Endothelial cell of umbilical vein (primary cell): ENCODE data around the gene KLHL26. TPM values are rescaled to one million over a fixed set of nuclear protein-coding genes. Genes with fewer than 3 reads are reported as not detected.
"Not testable (repeated sequence)": the region's sequence is repeated elsewhere in the genome, so short reads cannot be mapped to it uniquely, and the experiment has no call there.

Experiments
- BruUV-seq: library from RNA; stranded (reverse); fragments of 400-500 nt; replicated peaks from 2 replicates; lab custom pipeline; 2021; lab: Mats Ljungman, UMichigan
- CTCF ChIA-PET: fragments of 300-600, 350-600 bp; sonication (Branson Sonifier 250); formaldehyde crosslinking; loops from one replicate; lab custom pipeline; 2021; ENCODE audit warnings: antibody characterized with exemption, inconsistent platforms; lab: Charles Lee
- POLR2A ChIA-PET: fragments of 300-600, 350-600 bp; sonication (Branson Sonifier 250); formaldehyde crosslinking; loops from one replicate; lab custom pipeline; 2021; ENCODE audit warnings: antibody characterized with exemption, inconsistent platforms; lab: Charles Lee
- DNase-seq: peaks from one replicate; pipeline ENCODE4 v3.0.0-alpha.2; 2011; ENCODE audit warnings: low read depth, low spot score
- FAIRE-seq: peaks from 2 replicates; lab custom pipeline; 2011; peaks lifted over from hg19 to GRCh38; lab: Jason Lieb, UNC
- H2AFZ ChIP-seq: 2 replicates; pipeline ENCODE4 v1.6.0; 2012; ENCODE audit warnings: low read depth, low read length, control low read depth, inconsistent platforms
- H3K27ac ChIP-seq: 2 replicates; pipeline ENCODE4 v1.5.1; 2011; ENCODE audit warnings: low read depth, mild to moderate bottlenecking, control low read depth, low read length, moderate library complexity; ENCODE audit not compliant: insufficient read depth
- H3K27me3 ChIP-seq, 2 experiments: 2 replicates each; pipeline versions ENCODE4 v1.6.0 to v1.6.1; 2011; ENCODE audit warnings: low read length in 2 of 2, mixed read lengths in 1 of 2; ENCODE audit not compliant: control insufficient read depth in 2 of 2, insufficient read depth in 2 of 2
- H3K36me3 ChIP-seq, 2 experiments: 2 replicates in 1 of 2; 3 replicates in 1 of 2; pipeline ENCODE4 v1.5.1; 2011; ENCODE audit warnings: low read length in 2 of 2, mild to moderate bottlenecking in 1 of 2, moderate library complexity in 1 of 2; ENCODE audit not compliant: control insufficient read depth in 2 of 2, insufficient read depth in 2 of 2; ENCODE audit errors: extremely low read depth in 1 of 2
- H3K4me1 ChIP-seq: 3 replicates; pipeline ENCODE4 v1.5.1; 2011; ENCODE audit warnings: mild to moderate bottlenecking, low read length; ENCODE audit not compliant: control insufficient read depth, insufficient read depth; ENCODE audit errors: extremely low read depth
- H3K4me2 ChIP-seq: 2 replicates; pipeline ENCODE4 v1.6.1; 2011; ENCODE audit warnings: low read length, control low read depth, mixed read lengths; ENCODE audit not compliant: insufficient read depth
- H3K4me3 ChIP-seq, 3 experiments: fragments of 200-600 bp in 1 of 3; sonication (generic), shearing (Covaris generic) in 1 of 3; replicated peaks in 1 of 3; 2 replicates each; pipeline ENCODE4 v1.5.1; 2011 to 2016; ENCODE audit warnings: control low read depth in 3 of 3, low read length in 3 of 3, mild to moderate bottlenecking in 2 of 3, inconsistent platforms in 1 of 3, low read depth in 1 of 3, moderate library complexity in 1 of 3; ENCODE audit not compliant: insufficient read depth in 1 of 3
- H3K79me2 ChIP-seq: 2 replicates; pipeline ENCODE4 v1.6.0; 2012; ENCODE audit warnings: low read length, inconsistent platforms; ENCODE audit not compliant: control insufficient read depth, insufficient read depth
- H3K9ac ChIP-seq: replicated peaks from 2 replicates; pipeline ENCODE3; 2011; ENCODE audit warnings: low read length, control low read depth; ENCODE audit not compliant: insufficient read depth; ENCODE audit errors: extremely low read depth
- H3K9me1 ChIP-seq: replicated peaks from 3 replicates; pipeline ENCODE4 v1.6.0; 2011; ENCODE audit warnings: mild to moderate bottlenecking, low read length; ENCODE audit not compliant: control insufficient read depth, insufficient read depth; ENCODE audit errors: extremely low read depth
- H3K9me3 ChIP-seq: replicated peaks from 2 replicates; pipeline ENCODE4 v1.5.1; 2012; ENCODE audit warnings: low read length, inconsistent platforms; ENCODE audit not compliant: control insufficient read depth, insufficient read depth
- H4K20me1 ChIP-seq: replicated peaks from 2 replicates; pipeline ENCODE3; 2011; ENCODE audit warnings: mild to moderate bottlenecking, low read length; ENCODE audit not compliant: control insufficient read depth, insufficient read depth; ENCODE audit errors: extremely low read depth
- EZH2 ChIP-seq: IDR thresholded peaks from 2 replicates; pipeline ENCODE4 v1.6.1; 2012; ENCODE audit warnings: borderline replicate concordance, low read depth, mild to moderate bottlenecking, moderate library complexity, low read length, inconsistent platforms; ENCODE audit not compliant: severe bottlenecking
- FOS ChIP-seq: IDR thresholded peaks from 2 replicates; pipeline ENCODE4 v1.6.1; 2011; ENCODE audit warnings: mild to moderate bottlenecking, low read length, moderate library complexity, borderline replicate concordance; ENCODE audit not compliant: insufficient read depth
- GATA2 ChIP-seq: IDR thresholded peaks from 2 replicates; pipeline ENCODE4 v1.7.0; 2011; ENCODE audit warnings: low read depth, mild to moderate bottlenecking, moderate library complexity, mixed read lengths, low read length; ENCODE audit not compliant: insufficient read length, insufficient read depth
- POLR2A ChIP-seq: IDR thresholded peaks from 2 replicates; pipeline ENCODE4 v1.6.1; 2012; ENCODE audit warnings: low read depth, mild to moderate bottlenecking, control low read depth, low read length
- POLR2AphosphoS5 ChIP-seq: IDR thresholded peaks from 2 replicates; pipeline ENCODE4 v1.6.1; 2012; ENCODE audit warnings: low read depth, mild to moderate bottlenecking, control low read depth, low read length, moderate library complexity; ENCODE audit not compliant: insufficient read depth
- dilution Hi-C: fragments of 300-500 bp; cut with MboI; formaldehyde crosslinking; loops from one replicate; pipeline ENCODE4 v1.15.0; 2019; ENCODE audit warnings: low sequenced_read_pairs; ENCODE audit not compliant: extremely low pct_ligation_motif_present
- intact Hi-C: fragments of 100-400 bp; cut with micrococcal nuclease; formaldehyde crosslinking; loops from one replicate; pipeline ENCODE4 v1.10.0; 2022
- polyA plus RNA-seq, 4 experiments: library from polyadenylated mRNA; depleted of rRNA in 3 of 4; stranded (reverse) in 3 of 4; unstranded in 1 of 4; fragments of >200 nt; gene quantifications; 2 replicates each; pipeline versions ENCODE4 v1.2.1 to v1.2.3, GENCODE V29; 2011 to 2012; ENCODE audit warnings: missing spikeins in 1 of 4
- total RNA-seq: library from RNA; stranded (reverse); gene quantifications from 2 replicates; pipeline ENCODE4 v1.2.3, GENCODE V29; 2021
- TF ChIP-seq, protein P1 (sequence below): IDR thresholded peaks from 2 replicates; pipeline ENCODE4 v1.6.1; 2011; ENCODE audit not compliant: insufficient read depth, insufficient read length
- TF ChIP-seq, protein P2 (sequence below), 2 donors: IDR thresholded peaks; 1 replicate in 1 of 2; 2 replicates in 1 of 2; pipeline ENCODE4 v1.5.1; 2011; ENCODE audit warnings: low read length in 2 of 2, mild to moderate bottlenecking in 2 of 2, moderate library complexity in 2 of 2, control low read depth in 1 of 2, inconsistent platforms in 1 of 2, low read depth in 1 of 2; ENCODE audit not compliant: insufficient read depth in 1 of 2; ENCODE audit errors: extremely low read depth in 1 of 2

Gene KLHL26
- total and polyA plus RNA-seq, 2 donors (not counting 3 experiments of a cell fraction or from before 2014, with no cell fraction given), result 2.4 to 6.2 TPM

DNA sequence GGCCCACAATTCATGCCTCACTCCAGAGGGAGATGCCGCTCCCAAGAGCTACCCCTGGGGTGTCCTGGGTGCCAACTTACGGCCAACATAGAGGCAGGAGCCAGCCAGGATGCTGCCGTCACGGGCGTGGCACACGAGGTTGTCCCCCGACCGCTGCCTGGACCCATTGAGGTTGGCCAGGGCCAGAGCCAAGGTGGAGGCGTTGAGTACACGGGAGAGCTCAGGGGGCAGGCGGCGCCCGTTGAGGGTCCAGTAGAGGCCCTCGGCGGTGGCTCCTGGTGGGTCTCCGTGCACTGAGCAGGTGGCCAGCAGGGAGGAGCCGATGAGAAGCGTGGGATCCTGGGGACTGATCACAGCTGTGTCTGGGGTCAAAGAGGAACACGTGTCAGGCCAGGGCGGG lies 37.3 kb upstream of the KLHL26 start:
- FAIRE-seq (no peak), DNase-seq (no peak)
- Histone ChIP-seq H3K9me3 (no peaks in the 10 kb centered on the region), H3K36me3 (no peaks in the 10 kb centered on the region), H3K79me2 (no peaks in the 10 kb centered on the region), H3K4me3 (no peak overlapping the region), H3K27ac (no peak overlapping the region), H2AFZ (no peak overlapping the region), H3K4me2 (no peak overlapping the region), H3K27me3 (peaks cover 12 to 15% of the 10 kb centered on the region in 2 experiments), H4K20me1 (no peaks in the 10 kb centered on the region), H3K9me1 (no peaks in the 10 kb centered on the region), H3K4me1 (peaks cover 4% of the 10 kb centered on the region), H3K9ac (no peak overlapping the region)
- dilution Hi-C loops, result no loop called here
- CTCF ChIA-PET, result interaction anchor here (2.8 kb wide), 1 partner anchor 11 kb away, joined by 10 read pairs; the partner anchor contains the start of gene REX1BD
- POLR2A ChIA-PET, result interaction anchor here (0.6 kb wide), 1 partner anchor 231 kb away, joined by 5 read pairs; no protein-coding TSS in a partner anchor
- intact Hi-C loops, result no loop called here
- no TSS peak for BruUV-seq
- TF ChIP-seq, protein P1, sequence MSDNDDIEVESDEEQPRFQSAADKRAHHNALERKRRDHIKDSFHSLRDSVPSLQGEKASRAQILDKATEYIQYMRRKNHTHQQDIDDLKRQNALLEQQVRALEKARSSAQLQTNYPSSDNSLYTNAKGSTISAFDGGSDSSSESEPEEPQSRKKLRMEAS, result no peak
- TF ChIP-seq GATA2 (no peak), POLR2A (no peak), FOS (no peak), POLR2AphosphoS5 (no peak), EZH2 (no peak)
- TF ChIP-seq, protein P2, sequence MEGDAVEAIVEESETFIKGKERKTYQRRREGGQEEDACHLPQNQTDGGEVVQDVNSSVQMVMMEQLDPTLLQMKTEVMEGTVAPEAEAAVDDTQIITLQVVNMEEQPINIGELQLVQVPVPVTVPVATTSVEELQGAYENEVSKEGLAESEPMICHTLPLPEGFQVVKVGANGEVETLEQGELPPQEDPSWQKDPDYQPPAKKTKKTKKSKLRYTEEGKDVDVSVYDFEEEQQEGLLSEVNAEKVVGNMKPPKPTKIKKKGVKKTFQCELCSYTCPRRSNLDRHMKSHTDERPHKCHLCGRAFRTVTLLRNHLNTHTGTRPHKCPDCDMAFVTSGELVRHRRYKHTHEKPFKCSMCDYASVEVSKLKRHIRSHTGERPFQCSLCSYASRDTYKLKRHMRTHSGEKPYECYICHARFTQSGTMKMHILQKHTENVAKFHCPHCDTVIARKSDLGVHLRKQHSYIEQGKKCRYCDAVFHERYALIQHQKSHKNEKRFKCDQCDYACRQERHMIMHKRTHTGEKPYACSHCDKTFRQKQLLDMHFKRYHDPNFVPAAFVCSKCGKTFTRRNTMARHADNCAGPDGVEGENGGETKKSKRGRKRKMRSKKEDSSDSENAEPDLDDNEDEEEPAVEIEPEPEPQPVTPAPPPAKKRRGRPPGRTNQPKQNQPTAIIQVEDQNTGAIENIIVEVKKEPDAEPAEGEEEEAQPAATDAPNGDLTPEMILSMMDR (IDR thresholded peaks at IDR 0.05; ENCODE audit: extremely low read depth in 1 of 2, insufficient read depth in 1 of 2, low read depth in 1 of 2, low read length in 2 of 2), result no peak

DNA sequence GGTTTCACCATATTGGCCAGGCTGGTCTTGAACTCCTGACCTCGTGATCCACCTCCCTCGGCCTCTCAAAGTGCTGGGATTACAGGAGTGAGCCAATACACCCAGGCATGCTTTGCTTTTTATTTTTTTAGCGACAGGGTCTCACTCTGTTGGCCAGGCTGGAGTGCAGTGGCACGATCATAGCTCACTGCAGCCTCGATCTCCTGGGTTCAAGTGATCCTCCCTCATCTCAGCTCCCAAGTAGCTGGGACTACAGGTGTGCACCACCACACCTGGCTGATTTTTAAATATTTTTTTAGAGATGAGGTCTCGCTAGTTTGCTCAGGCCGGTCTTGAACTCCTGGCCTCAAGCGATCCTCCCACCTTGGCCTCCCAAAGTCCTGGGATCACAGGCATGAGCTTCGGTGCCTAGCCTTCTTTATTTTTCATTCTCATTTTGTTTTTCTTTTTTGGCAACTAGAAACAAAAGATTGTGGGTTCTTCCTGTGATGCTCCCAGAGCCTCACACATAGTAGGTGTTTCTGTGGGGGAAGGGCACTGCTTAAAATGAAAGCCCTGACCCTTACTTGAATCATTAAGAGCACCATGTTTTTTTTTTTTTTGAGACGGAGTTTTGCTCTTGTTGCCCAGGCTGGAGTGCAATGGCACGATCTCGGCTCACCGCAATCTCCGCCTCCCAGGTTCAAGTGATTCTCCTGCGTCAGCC lies 36.0 kb upstream of the KLHL26 start:
- POLR2A ChIA-PET, DNase-seq: not testable (repeated sequence)

More for the DNA sequence above, 36.0 kb upstream of the KLHL26 start:
- H3K36me3 ChIP-seq, H3K9me3 ChIP-seq, H4K20me1 ChIP-seq, dilution Hi-C loops, H3K4me3 ChIP-seq, H3K9ac ChIP-seq, H3K9me1 ChIP-seq, H3K4me2 ChIP-seq, BruUV-seq, CTCF ChIA-PET, H2AFZ ChIP-seq, FAIRE-seq, H3K27ac ChIP-seq, H3K79me2 ChIP-seq, H3K4me1 ChIP-seq: not testable (repeated sequence)
- intact Hi-C loops, result loop anchor here (5.0 kb wide), 1 partner anchor 46 kb away; no protein-coding TSS in a partner anchor
- peaks cover 26 to 28% of the 10 kb centered on the region in 2 experiments for H3K27me3 ChIP-seq
